AG08396 (cell line): ENCODE data around the gene RASD1.

ENCODE experiments used
- DNase-seq: peaks from one replicate; pipeline ENCODE4 v3.0.0; 2012; ENCODE audit warnings: low spot score, mixed read lengths

The RASD1 gene, protein sequence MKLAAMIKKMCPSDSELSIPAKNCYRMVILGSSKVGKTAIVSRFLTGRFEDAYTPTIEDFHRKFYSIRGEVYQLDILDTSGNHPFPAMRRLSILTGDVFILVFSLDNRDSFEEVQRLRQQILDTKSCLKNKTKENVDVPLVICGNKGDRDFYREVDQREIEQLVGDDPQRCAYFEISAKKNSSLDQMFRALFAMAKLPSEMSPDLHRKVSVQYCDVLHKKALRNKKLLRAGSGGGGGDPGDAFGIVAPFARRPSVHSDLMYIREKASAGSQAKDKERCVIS

DNA sequence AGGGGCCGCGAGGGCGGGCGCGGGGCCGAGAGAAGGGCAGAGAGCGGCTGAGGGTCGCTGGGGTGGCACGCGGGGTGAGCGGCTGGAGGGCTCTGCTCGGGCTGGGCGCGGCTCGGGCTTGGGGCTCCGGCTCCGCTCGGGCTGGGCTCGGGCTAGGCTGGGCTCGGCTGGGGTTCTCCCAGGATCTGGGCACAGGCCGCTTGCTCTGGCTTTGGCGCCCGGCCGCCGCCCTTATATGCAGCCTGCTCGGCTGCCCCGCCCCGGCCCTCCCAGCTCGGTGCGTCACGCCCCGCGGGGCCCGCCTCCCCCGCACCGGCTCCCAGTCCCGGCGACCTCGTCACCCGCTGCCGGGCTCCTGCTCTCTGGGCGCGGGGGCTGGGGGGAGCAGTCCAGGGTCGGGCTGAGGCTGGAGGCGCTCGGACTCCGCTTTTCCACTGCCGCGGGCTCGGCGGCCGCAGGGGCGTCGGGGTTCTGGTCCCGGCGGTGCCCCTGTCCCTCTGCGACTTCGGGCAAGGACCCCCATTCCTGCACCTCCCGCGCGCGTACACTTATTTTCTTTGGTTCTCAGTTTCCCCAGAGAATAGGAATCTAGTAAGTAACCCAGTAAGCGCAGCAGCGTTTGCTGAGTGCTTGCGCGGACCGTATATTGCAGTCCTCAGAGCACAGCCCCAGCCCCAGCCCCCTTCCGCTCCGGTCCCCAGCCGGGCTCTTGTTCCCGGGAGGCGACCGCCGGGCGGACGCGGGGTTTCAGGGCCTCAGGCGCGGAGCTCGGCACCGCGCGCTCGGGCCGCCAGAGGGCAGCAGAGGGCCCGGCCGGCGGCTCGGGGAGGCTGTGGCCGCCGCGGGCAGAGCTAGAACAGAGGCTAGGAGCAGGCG is at the start of gene RASD1:
TSS of gene RASD1 (minus strand) at position 207 of the 876 bp plus-strand sequence. CDS start 214 bp downstream, outside the sequence.
- DNase-seq = peak; percentile 99

- DNase-seq = no peak
Observed at GRCh38 chr17:17545984-17546383, 49.8 kb upstream of the RASD1 start.

DNA sequence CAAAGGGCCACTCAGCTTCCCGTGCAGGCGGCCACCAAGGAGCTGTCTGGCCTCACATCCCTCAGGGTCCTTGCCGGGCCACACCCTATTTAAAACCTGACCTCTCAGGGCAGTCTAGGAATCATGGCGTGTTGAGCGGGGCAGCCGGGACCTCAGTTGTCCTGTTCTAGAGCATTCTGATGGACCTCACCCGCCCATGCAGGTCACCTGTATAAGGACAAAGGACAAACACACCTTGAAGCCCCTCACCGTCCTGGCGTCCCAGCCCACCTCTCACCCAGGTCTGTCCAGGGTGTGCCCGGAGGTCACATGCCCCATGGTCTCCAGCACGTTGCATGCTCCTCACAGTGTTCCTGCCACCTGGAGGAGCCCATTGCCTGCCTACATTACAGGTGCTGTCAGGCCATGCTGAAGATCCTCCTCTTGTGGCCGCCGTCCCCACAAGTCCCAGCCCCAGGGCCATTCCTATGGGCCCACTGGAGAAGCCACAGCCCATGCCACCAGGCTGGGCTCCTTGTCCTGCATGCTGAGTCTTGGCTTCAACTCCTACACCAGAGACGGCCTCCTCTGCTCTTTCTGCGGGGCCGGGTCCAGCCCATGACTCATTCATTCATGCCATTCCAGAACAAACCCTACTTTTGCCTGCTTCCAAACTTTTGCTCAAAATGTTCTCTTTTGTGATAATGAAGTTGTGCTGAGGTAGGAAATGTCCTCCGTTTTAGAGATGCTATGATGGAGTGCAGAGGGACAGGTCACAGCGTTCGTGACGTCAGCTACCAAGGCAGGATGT is 49.0 kb upstream of the RASD1 start:
- DNase-seq = peak; percentile 86

- DNase-seq = no peak
Observed at GRCh38 chr17:17542906-17543635, 46.9 kb upstream of the RASD1 start.

- DNase-seq = no peak
Observed at GRCh38 chr17:17541640-17542001, 45.4 kb upstream of the RASD1 start.

- no peak for DNase-seq
Observed at GRCh38 chr17:17540935-17541639, 44.9 kb upstream of the RASD1 start.

- no peak for DNase-seq
Observed at GRCh38 chr17:17540278-17540906, 44.2 kb upstream of the RASD1 start.

DNA sequence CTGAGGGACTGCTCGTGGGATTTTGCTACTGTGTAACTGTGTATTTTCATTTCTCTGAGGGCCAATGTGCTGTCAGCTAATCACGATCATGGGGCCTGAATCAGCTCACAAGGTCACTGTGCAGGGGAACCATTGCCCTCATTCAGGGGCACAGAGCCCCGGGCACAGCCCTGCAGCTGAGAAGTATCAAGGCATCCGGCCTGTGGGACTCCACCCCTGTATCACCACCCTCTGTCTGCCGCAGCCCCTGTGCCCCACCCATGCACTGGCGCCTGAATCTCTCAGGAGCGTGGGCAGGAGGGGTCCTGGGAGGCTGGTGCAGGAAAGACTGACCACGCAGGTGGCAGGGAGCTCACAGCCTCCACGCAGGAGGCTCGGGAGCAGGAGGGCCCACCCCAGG is 43.4 kb upstream of the RASD1 start:
- DNase-seq = no peak

DNA sequence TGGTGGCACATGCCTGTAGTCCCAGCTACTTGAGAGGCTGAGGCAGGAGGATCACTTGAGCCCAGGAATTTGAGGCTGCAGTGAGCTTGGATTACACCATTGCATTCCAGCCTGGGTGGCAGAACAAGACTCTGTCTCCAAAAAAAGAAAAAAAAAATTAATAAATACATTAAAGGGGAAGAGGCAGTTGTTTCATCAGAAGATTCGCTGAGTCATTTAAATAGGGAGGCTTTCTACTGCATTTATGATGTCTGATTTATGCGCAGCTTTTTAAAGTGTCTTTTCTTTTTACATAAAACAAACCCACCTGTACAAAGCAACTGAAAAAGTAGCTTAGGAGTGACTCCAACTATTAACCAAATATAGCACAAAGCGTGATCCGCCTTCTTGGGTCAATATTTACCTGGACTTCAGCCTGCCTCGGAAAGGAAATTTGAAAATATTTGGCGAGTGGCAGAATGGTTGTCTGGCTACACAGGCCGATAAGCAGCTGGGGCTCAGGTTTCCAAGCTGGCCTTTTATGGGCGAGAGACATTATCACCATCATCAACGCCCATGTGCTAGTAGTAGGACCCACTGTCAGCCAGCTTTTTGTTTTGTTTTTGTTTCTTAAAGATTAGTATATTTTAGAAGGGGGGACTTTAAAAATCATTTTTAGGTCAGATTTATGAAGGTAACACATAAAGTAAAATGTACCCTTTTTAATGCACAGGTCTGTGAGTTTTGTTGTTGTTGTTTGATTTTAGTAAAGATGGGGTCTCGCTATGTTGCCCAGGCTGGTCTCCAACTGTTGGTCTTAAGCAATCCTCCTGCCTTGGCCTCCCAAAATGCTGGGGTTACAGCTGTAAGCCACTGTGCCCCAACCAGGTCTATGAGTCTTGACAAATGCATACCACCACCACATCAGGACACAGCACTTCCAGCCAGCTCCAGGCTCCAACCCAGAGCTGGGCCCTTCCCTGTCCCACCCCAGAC is 42.5 kb upstream of the RASD1 start:
- DNase-seq = no peak

- DNase-seq = no peak
Observed at GRCh38 chr17:17537311-17538099, 41.3 kb upstream of the RASD1 start.

- no peak for DNase-seq
Observed at GRCh38 chr17:17536702-17537101, 40.5 kb upstream of the RASD1 start.

GRCh38 chr17:17535957-17536356 is 39.8 kb upstream of the RASD1 start:
- DNase-seq = peak; percentile 71

DNA sequence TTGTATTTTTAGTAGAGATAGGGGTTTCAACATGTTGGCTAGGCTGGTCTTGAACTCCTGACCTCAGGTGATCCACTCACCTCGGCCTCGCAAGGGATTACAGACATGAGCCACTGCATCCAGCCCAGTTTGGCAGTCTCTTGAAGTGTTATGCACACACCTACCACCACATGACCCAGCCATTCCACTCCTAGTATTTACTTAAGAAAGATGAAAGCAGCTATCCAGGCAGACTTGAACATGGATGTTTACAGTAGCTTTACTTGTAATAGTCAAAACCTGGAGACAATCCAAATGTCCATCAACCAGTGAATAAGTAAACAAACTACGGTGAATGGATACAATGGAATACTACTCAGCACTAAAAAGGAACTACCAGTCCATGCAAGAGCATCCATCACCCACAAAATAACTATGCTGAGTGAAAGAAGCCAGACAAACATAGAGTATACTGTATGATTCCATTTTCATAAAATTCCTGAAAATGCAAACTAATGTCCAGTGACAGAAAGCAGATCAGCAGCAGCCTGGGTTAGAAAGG is 37.8 kb upstream of the RASD1 start:
- DNase-seq = no peak

DNA sequence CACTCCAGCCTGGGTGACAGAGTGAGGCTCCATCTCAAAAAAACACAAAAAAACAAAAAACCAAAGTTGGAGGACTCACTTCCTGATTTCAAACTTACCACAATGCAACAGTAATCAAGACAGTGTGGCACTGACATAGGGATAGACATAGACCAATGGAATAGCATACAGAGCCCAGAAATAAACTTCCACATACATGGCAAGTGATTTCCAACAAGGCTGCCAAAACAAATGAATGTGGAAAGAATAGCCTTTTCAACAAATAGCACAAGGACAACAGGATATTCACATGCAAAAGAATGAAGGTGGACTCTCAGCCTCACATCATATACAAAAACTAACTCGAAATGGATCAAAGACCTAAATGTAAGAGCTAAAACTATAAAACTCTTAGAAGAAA is 36.8 kb upstream of the RASD1 start:
- no peak for DNase-seq

- DNase-seq = no peak
Observed at GRCh38 chr17:17531156-17531555, 35.0 kb upstream of the RASD1 start.

GRCh38 chr17:17528696-17529652 is 32.8 kb upstream of the RASD1 start:
- DNase-seq = no peak

DNA sequence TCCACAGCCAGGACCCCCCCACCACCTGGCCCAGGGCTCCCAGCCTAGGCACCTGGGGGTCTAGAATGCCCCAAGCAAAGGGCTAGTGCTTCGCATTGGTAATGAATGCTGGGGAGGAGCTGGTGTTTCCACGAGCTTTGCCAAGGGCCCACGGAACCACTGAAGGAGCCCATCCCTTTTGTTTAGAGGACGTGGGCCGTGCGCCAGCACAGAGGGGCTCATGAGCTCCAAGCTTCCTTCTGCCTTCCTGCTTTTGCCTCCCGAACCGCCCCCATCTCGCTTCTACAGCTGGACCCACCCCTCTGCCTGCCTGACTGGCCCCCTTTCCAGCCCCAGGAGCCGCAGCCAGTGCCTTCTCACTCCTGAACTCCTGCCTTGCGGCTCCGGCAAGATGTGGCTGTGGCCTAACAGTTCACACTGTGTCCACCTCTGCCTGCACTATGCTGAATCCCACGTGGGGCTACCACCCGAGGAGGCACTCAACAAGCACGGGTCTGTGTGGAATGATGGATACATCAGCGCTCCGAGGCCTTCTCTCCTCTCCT is 31.8 kb upstream of the RASD1 start:
- no peak for DNase-seq
